Activated CD4-positive, alpha-beta T cell treated with anti-CD3 and anti-CD28 coated beads, Interleukin-2, Interleukin-4, amounts not matched to agents 100 ng/mL and 50 ng/mL, durations not matched to agents 16 hours and 8 hours (primary cell): ENCODE results near the gene MEGF9.
"Not testable (repeated sequence)": the region's sequence is repeated elsewhere in the genome, so short reads cannot be mapped to it uniquely, and the experiment has no call there.

Source experiments
- DNase-seq: peaks from one replicate; pipeline ENCODE4 v3.0.0-alpha.2; 2020; ENCODE audit warnings: low spot score

The MEGF9 gene

DNA sequence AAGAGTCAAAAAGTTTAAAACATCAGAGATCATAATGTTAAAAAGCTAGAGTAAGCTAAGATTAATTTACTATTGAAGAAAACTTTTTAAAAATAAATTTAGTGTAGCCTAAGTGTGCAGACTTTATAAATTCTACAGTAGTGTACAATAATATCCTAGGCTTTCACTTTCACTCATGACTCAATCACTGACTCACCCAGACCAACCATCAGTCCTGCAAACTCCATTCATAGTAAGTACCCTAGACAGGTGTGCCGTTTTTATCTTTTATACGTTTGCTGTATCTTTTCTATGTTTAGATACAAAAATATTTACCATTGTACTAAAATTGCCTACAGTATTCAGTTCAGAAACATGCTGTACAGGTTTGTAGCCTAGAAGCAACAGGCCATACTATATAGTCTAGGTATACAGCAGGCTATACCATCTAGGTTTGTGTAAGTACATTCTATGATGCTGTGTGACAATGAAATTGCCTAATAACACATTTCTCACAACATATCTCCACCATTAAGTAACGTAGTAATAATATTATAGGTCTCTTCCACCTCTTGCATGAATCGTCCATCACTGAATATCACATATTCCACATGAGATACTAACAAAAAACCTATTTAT is 59.2 kb downstream of the MEGF9 start:
- DNase-seq: peak; percentile 16

DNA sequence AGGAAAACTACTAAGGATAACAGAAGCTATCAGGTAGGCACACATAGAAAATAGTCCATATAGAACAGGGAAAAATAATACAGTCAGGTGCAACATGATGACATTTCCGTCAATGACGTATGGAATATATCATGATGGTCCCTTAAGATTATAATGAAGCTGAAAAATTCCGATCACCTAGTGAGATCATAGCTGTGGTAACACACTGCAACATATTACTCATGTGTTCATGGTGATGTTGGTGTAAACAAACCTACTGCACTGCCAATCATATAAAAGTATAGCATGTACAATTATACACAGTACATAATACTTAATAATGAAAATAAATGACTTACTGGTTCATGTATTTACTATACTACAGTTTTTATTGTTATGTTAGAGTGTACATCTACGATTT is 60.0 kb downstream of the MEGF9 start:
- DNase-seq: no peak

DNA sequence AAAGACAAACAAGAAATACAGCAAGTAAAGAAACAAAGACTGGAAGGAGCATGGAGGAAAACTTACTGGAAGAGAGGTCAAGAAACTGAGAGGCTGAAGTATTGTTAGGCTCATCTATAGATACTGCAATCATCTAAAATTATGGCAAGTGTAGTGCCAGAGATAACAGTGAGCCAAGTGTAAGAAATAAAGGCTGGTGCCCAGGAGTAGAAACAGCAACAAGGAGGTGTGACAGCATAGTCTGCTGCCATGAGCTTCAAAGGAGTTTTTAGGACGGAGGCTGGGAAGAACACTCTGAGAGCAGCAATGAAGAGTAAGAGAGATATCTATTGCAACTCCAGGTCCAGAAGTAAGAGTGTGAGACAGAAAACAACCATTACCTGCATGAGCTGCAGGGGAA is 60.5 kb downstream of the MEGF9 start:
- no peak for DNase-seq

DNA sequence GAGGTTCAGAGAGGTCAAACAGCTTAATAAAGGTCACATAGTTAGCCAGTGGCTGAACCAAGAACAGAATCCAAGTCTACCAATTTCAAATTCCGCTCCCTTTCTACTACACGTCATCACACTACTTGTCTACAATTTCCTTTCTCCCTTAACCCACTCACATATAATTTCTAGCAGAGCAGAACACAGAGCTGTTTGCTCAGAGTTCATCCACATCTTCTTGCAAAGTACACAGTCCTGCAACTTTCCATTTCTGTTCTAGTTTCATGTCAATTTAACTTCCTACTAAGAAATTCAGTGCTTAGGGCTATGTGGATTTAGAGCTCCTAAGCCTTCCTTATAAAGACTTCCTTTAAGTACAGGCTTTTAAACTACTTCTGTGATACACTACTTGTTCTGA is 61.3 kb downstream of the MEGF9 start:
- no peak for DNase-seq

DNA sequence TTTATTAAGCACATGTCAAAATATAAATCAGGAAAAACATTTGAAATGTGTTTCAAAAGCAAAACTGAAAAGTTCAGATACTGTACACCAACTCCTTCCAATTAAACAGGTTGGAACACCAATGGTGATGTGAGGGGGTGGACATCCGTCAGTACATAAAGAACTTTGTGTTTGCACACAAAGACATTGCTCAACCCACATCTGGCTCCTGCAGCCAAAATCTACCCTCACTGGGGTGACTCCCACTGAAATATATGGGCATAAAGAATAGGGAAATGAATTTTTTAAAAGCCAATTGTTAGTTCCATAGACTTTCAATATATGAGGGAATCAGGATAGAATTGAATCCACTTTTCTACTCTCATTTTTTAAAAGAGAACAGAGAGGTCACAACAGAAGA is 63.9 kb downstream of the MEGF9 start:
- DNase-seq: no peak

DNA sequence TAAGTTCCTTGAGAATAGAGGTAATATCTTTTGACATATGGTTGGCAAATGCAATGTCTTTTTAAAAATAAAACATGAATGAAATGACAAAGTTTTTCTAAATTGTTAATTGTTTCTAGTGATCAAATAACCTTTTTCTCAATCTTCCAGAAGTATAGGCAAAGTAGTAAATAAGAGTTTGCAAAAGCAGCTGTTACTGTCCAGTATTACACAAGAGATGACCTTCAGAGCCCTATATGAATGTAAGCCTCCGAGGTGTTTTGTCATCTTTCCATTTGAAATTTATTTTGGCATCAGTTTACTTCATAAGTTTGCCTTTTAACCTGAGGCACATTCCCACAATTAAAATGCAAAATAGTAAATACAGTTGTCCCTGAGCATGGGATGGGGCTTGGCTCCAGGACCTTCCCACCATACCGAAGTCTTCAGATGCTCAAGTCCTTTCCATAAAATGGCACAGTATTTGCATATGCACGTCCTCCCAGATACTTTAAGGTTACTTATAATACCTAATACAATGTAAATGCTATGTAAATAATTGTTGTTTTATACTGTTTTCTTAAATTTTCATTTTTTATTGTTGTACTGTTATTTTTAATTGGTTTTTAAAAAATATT is 65.6 kb downstream of the MEGF9 start:
- no peak for DNase-seq

DNA sequence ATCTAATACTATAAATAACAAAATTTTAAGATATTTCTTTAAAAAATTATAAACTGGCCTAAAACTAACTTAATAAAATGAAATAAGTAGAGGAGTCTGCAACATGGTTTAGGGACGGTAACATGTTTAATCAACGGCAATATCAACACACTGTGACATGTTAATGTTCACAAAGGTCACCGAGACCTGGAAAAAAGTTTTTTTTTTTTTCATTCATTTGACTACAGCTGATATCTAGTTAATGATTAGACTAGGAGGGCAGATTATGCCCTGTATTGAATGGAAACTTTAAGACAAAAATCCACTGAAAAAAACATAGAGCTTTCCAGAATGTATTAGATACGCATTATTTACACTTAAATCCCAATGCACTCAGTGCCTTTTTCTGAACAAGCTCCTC is 67.3 kb downstream of the MEGF9 start:
- DNase-seq: no peak

DNA sequence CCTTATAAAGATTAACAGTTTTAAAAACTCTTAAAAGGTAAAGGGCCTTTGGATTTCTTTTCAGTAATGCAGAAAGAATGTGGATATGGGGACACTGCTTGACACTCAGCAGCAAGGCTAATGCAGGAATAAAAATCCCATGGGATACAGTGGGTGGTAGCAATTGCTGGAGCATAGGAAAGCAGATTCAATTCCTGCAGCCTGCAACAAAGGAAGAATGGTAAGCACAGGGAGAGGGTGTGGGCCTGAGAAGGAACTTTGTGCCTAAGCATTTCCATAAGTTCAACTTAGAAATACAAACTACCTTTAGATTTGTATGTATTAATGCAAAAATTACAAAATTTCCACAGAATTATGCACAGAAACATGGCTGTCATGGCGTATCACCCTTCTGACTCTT is 68.5 kb downstream of the MEGF9 start:
- no peak for DNase-seq

DNA sequence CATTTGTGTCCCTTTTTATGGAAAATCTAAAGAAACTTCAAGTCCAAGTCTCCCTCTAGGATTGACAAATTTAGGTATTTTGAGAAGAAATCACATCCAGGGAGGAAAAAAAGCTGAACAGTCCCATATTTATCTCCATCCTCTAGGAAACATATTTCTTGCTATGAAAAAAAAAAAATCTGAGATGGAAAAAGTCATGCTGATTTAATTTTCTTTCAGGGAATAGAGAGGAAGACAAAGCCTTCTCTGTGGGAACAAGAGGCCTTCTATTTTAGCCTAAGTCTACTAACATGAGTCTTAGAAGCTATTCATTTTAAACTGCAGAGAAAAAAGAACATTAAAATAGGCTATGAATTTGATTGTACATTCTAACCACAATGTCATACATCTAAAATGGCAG is 71.2 kb downstream of the MEGF9 start:
- DNase-seq: no peak

DNA sequence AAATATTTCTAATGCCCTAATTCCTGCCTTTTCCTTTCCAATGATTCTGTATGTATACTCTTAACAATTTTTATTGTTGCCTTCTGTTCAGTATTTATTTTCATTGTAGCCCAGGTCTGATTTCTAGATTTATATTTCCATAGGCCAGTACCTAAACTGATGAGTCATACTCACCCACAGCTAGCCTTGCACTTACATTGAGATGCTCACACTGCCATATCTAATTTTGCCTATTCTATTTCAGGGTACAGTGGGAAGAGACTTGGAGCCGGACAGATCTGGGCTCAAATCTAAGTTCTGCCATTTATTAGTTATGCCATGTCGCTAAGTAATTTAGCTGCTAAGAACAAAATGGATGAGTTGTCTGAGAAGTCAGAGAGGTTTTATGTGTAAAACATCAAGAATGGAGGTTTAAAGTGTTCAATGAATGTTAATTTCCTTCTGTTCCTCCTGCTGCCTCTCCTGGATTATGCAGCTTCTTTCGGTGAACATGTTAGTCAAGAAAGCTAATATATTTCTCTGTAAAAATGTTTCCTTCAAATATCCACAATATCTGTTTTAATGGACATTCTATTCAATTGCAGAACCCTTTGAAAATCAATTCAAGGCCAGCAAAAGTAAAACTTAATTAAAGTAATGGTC is 72.0 kb downstream of the MEGF9 start:
- DNase-seq: no peak

DNA sequence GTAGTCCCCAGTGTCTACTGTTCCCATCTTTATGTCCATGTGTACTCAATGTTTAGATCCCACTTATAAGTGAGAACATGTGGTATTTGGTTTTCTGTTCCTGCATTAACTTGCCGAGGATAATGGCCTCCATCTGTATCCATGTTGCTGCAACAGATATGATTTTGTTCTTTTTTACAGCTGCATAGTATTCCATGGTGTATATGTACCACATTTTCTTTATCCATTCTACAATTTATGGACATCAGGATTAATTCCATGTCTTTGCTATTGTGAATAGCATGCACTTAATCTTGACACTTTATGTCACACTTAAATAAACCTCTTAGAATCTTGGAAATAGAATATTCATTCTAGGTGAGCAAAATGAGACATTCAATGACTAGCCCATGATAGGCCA is 73.4 kb downstream of the MEGF9 start:
- DNase-seq: not testable (repeated sequence)

DNA sequence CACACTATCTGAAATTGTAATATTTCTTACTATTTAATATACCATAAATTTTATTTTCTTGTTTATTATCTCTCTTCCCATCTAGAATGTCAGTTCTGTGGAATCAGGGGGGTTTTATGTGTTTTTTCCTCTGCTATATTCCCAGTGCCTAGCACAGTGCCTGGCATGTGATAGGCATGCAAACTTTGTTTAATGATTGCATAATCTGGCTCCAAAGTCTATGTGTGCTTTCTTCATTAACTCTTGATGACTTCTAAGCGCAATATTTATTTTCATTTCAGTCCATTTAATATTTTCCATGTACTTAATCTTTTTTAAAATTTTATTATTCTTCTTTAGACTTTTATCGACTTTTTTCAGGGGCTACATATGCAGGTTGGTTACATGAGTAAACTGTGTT is 73.9 kb downstream of the MEGF9 start:
- DNase-seq: no peak

DNA sequence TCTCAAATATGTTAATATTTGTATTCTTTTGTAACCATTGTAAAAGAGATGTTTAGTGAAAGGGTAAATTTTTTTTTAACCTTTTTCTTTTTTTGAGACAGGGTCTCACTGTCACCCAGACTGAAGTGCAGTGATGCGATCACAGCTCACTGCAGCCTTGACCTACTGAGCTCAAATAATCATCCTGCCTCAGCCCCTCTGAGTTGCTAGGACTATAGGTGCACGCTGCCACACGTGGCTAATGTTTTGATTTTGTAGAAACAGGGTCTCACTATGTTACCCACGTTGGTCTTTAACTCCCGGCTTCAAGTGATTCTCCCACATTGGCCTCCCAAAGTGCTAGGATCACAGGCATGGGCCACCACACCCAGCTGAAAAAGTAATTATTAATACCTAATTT is 76.4 kb downstream of the MEGF9 start:
- no peak for DNase-seq

DNA sequence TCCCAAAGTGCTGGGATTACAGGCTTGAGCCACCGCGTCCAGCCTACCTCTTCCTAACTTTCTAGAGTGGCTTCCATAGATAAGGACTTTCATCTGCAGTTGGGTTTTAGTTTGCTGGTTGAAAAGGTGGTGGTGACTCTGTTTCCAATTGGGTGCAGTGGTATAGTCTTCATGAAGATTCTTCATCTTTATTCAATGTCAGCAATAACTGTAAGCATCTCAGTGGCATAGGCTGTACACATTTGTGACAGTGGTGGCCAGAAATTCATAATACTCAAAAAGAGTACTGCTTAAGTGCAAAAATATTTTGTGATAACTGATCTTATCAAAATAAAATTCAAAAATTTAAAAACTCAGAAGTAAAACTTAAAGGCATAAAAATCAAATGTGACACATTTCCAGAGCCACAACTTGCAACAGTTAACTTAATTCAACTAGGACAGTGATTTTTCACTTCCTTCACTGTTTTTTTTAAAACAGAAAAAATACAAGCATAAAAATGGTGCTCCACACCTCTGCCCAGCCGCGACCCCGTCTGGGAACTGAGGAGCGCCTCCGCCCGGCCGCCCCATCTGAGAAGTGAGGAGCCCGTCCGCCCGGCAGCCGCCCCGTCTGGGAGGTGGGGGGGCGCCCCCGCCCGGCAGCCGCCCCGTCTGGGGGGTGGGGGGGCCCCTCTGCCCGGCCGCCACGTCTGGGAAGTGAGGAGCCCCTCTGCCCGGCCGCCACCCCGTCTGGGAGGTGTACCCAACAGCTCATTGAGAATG is 77.9 kb downstream of the MEGF9 start:
- no peak for DNase-seq

DNA sequence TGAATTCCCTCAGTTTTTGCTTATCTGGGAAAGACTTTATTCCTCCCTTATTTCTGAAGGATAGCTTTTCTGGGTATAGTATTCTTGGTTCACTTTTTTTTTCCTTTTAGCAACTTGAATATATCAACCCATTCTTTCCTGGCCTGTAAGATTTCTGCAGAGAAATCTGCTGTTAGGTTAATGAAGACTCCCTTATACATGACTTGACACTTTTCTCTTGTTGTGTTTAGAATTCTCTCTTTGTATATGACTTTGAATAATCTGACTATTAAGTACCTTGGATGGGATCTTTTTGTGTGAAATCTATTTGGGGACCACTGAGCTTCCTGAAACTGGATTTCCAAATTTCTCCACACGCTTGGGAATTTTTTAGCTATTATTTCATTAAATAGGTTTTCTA is 79.3 kb downstream of the MEGF9 start:
- DNase-seq: no peak

DNA sequence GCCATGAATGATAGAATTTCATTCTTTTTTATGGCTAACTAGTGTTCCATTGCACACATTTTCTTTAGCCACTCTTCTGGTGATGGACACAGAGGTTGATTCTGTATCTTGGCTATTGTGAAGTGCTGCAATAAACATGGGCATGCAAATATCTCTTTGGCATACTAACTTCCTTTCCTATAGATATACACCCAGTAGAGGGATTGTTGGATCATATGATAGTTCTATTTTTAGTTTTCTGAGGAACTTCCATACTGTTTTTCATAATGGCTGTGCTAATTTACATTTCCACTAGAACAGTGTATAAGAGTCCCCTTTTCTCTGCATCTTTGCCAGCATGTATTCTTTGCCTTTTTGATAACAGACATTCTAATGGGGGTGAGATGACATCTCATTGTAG is 83.9 kb downstream of the MEGF9 start:
- no peak for DNase-seq

DNA sequence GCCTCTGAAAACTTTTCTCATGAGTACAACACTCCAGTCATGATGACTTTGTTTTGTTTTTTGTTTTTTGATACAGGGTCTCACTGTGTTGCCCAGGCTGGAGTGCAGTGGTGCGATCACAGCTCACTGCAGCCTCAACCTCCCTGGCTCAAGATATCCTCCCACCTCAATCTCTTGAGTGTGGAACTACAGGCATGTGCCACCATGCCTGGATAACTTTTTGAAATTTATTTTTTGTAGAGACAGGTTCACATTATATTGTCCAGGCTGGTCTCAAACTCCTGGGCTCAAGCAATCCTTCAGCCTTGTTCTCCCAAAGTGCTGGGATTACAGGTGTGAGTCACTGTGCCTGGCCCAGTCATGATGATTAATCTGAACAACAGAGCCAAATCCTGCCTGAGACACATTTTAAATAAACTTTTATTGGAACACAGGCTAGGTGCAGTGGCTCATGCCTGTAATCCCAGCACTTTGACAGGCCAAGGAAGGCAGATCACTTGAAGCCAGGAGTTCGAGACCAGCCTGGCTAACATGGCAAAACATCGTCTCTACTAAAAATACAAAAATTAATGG is 85.3 kb downstream of the MEGF9 start:
- DNase-seq: not testable (repeated sequence)

DNA sequence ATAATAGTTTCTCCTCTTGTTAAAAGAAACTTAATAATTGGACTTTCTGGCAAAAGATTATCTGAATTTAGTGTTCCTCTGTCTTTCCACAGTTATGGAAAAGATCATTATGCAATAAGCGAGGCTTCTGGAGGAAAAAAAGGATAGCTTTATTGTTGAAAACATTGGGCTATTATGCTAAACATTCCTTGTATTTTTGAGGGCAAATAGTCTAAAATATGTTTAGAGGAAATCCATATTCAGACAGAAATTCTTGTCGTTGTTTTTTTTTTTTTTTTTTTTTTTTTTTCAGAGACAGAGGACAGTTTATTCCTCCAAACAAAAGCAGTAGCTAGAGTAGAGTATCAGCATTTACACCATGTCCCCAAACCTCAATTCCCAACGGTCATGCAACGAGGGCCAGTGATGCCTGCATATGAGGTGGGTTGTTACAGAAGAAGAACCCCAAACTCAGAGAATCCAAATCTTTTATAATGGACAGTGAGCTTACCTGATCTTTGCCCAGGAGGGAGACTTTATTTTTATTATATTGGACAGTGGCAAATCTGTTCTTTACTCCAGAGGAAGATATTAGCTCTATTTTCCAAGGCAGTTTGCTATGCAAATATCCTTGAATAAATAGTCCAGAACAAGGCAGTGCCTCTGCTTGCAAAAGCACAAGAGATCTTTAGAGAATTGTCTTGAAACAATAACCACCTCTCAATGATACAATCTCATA is 85.9 kb downstream of the MEGF9 start:
- no peak for DNase-seq

DNA sequence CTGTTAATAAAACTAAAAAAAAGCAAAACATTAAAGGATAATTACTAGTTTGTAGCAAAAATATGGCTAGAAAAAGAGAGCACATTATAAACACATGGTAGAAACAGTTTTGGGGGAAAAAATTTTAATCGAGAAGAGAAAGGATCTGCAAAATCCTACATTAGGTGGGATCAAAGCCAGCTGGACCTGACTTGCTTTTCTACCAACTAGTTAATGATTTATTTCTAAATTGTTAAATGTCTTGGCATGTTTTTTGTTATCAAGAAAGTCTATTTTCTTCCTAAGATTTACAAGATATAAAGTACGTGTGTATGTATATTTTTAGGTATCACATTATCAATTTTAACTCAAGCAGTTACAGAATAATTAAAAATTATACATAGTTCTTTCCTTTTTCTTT is 87.2 kb downstream of the MEGF9 start:
- DNase-seq: no peak

DNA sequence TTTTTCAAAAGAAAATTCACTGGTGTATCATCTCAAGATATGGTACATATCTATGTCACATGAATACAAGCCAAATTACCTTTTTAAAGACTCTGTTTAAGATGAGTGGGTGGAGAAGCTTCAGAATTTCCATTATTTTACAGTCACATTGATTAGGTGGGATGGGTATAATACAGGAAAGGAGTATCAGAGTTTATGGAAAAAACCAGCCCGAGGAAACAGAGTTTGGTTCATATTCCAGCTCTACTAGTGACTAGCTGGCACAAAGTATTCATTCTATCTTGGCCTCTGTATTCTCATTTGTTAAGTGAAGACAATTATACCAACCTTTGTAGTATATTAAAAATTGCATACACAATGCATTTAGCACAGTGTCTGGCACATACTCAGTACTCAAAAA is 87.8 kb downstream of the MEGF9 start:
- no peak for DNase-seq

DNA sequence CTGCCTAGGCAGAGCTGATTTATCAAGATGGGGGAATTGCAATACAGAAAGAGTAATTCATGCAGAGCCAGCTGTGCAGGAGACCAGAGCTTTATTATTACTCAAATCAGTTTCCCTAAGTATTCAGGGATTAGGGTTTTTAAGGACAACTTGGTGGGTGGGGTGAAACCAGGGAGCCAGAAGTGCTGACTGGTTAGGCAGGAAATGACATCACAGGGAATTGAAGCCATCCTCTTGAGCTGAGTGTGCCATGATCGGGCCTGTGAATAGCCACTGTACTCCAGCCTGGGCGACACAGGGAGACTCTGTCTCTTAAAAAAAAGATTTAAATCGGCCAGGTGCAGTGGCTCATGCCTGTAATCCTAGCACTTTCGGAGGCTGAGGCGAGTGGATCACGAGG is 89.0 kb downstream of the MEGF9 start:
- DNase-seq: no peak

DNA sequence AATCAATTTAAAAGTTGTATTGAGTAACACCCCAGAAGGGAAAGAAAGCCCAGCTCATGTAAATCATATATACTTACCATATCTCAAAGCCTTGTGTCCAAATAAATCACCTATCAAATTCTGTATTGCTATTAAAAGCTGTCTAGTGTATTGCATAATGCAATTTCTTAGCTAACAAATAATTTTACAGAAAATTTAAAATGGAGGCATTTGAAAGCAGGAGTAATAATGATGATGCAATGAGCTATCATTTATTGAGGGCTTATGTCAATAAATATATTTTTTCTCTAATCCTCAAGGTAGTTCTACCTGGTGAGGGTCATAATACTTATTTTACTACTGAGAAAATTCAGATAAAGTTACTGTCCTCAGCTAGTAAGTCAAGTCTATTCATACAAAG is 91.5 kb downstream of the MEGF9 start:
- no peak for DNase-seq
